Measurements from ENCODE around the gene FAHD2B.
"Not testable (repeated sequence)": the region's sequence is repeated elsewhere in the genome, so short reads cannot be mapped to it uniquely, and the experiment has no call there.

FAHD2B gene, protein sequence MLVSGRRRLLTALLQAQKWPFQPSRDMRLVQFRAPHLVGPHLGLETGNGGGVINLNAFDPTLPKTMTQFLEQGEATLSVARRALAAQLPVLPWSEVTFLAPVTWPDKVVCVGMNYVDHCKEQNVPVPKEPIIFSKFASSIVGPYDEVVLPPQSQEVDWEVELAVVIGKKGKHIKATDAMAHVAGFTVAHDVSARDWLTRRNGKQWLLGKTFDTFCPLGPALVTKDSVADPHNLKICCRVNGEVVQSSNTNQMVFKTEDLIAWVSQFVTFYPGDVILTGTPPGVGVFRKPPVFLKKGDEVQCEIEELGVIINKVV

DNA sequence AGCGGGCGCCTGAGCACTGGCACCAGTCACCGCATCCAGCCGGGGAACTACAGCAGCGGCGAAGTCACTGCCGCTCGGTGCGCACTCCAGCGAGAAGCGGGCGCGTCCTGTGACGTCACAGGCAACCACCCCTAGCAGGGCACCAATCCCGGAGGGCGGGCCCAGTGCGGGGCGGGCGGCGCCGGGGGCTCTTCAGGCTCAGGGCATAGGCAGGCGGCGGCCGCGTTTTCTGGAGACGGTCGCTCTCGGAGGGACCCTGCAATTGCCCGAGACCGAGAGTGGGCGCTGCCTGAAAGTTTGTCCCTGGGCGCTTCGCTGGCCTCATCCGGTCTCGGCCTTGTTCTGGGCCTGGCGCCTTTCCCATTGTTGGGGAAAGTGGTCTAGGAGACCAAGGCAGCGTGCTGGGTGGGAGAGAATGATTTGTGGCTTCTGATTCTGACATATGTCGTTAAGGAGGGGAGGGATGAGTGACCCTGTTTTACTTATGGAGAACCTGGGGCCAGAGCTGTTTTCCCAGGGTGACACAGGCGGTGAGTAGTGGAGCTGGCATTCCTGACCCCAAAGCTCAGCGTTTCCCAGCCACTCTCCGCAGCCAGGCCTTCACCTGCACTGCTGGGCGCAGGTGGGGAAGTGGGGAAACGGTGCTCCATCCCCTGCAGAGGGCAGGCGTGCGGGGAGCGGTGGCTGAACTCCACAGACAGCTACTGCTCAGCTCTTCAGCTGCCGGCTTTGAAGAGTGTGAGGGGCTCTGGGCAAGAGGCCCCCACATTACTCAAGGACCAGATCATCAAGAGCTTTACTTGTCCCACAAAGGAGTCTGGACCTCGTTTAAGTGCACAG, at the start of gene FAHD2B:
TSS of gene FAHD2B (minus strand) at position 111 of the 840 bp plus-strand sequence. CDS start 3,176 bp downstream, outside the sequence.
- H3K27ac ChIP-seq (ENCODE audit: low read length); H3K9me3 ChIP-seq (ENCODE audit: control insufficient read depth in 1 of 2, low read length in 2 of 2); H3K4me1 ChIP-seq (ENCODE audit: control insufficient read depth in 1 of 2, insufficient read depth in 2 of 2, low read length in 2 of 2); H3K4me3 ChIP-seq (ENCODE audit: low read depth in 1 of 2, low read length in 2 of 2); H3K36me3 ChIP-seq (ENCODE audit: control insufficient read depth in 1 of 2, insufficient read depth in 2 of 2, low read length in 2 of 2); H3K27me3 ChIP-seq (ENCODE audit: low read depth, low read length): not testable (repeated sequence)

DNA sequence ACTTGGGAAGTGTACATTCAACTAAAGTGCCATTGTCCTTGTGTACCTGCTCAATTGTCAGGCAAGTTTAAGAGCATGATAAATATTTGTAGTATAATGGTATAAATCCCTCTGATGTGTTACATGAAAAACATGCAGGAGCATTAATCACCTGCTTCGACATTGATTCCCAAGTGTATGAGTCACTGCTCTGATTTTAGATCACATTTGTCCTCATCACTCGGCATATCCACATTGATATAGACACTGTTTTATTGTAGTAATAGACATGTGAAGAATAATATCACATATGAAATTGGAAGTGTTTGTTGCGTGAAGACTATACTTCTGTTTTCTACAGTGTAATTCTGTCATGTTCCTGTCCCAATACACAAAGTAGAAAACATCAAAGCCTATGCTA, 49.3 kb upstream of the FAHD2B start:
- H3K36me3 ChIP-seq (ENCODE audit: control insufficient read depth in 1 of 2, insufficient read depth in 2 of 2, low read length in 2 of 2); H3K27me3 ChIP-seq (ENCODE audit: low read depth, low read length); H3K4me3 ChIP-seq (ENCODE audit: low read depth in 1 of 2, low read length in 2 of 2); H3K27ac ChIP-seq (ENCODE audit: low read length); H3K4me1 ChIP-seq (ENCODE audit: control insufficient read depth in 1 of 2, insufficient read depth in 2 of 2, low read length in 2 of 2); H3K9me3 ChIP-seq (ENCODE audit: control insufficient read depth in 1 of 2, low read length in 2 of 2): not testable (repeated sequence)

DNA sequence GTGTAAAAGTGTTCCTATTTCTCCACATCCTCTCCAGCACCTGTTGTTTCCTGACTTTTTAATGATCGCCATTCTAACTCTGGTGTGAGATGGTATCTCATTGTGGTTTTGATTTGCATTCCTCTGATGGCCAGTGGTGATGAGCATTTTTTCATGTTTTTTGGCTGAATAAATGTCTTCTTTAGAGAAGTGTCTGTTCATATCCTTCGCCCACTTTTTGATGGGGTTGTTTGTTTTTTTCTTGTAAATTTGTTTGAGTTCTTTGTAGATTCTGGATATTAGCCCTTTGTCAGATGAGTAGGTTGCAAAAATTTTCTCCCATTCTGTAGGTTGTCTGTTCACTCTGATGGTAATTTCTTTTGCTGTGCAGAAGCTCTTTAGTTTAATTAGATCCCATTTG, 34.4 kb upstream of the FAHD2B start:
- H3K27me3 ChIP-seq (ENCODE audit: low read depth, low read length); H3K36me3 ChIP-seq (ENCODE audit: control insufficient read depth in 1 of 2, insufficient read depth in 2 of 2, low read length in 2 of 2); H3K4me1 ChIP-seq (ENCODE audit: control insufficient read depth in 1 of 2, insufficient read depth in 2 of 2, low read length in 2 of 2); H3K4me3 ChIP-seq (ENCODE audit: low read depth in 1 of 2, low read length in 2 of 2); H3K9me3 ChIP-seq (ENCODE audit: control insufficient read depth in 1 of 2, low read length in 2 of 2); H3K27ac ChIP-seq (ENCODE audit: low read length): not testable (repeated sequence)

DNA sequence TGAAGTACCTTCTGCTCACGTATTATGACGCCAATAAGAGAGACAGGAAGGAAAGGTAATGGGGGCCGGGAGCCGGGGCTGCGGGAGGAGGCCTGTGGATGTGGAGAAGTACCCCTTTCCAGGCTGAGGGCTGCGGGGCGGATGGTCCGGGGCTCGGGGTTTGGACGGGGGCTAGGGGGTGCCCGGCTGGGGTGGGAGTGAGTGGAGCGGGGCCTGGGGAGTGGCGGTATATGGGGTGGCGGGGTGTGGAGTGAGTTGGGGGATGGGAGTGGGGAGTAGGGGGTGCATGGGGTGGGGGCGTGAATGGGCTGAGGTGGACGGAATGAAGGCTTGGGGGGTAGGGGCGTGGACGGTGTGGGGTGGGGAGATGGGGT, 19.2 kb upstream of the FAHD2B start:
- H3K27me3 ChIP-seq (ENCODE audit: low read depth, low read length); H3K9me3 ChIP-seq (ENCODE audit: control insufficient read depth in 1 of 2, low read length in 2 of 2); H3K36me3 ChIP-seq (ENCODE audit: control insufficient read depth in 1 of 2, insufficient read depth in 2 of 2, low read length in 2 of 2); H3K4me1 ChIP-seq (ENCODE audit: control insufficient read depth in 1 of 2, insufficient read depth in 2 of 2, low read length in 2 of 2): not testable (repeated sequence)
- Histone ChIP-seq H3K4me3 (ENCODE audit: low read depth in 1 of 2, low read length in 2 of 2) (peak overlapping the region; percentile 56 to 75), H3K27ac (ENCODE audit: low read length) (peak overlapping the region; percentile 39)

DNA sequence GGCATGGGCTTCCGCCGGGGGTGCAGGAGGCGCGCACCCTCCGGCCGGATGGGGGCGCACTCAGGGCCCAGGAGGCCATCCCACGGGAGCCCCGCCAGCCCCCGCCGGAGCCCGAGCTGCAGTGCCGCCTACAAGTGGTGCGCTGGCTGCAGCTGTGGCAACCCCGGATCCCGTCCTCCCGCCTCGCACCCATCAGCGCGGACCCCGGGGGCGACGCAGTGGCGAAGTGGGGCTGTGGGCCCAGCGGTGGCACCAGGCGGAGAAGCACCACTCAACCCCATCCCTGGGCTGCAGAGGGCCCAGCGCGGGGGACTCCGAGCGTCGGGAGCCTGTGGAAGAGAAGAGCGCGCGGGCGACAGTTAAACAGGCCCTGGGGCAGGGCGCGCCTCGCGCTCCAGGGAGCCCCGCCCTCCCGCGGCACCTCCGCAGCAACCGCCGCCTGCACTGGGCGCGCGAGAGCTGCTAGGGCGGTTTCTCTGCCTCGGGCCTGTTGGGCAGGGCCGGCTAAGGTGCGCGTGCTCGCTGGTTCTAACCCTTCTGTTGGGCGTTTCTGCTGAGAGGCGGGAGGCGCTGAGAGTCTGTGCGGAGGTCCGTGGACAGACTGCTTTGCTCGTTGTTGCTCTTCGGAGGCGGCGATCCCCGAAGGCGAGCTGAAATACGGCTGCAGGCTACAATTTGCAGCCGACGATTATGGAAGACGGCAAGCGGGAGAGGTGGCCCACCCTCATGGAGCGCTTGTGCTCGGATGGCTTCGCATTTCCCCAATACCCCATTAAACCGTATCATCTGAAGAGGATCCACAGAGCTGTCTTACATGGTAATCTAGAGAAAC, 18.6 kb upstream of the FAHD2B start, which contains the start of gene ANKRD36:
TSS of gene ANKRD36 (plus strand) at position 104 of the 832 bp plus-strand sequence. CDS start at position 691, 587 bp downstream.
- Histone ChIP-seq H3K27ac (ENCODE audit: low read length) (peak within 1 kb of the TSS; percentile 39), H3K4me3 (ENCODE audit: low read depth in 1 of 2, low read length in 2 of 2) (peak within 1 kb of the TSS; percentile 56 to 75)
- H3K4me1 ChIP-seq (ENCODE audit: control insufficient read depth in 1 of 2, insufficient read depth in 2 of 2, low read length in 2 of 2); H3K36me3 ChIP-seq (ENCODE audit: control insufficient read depth in 1 of 2, insufficient read depth in 2 of 2, low read length in 2 of 2); H3K9me3 ChIP-seq (ENCODE audit: control insufficient read depth in 1 of 2, low read length in 2 of 2); H3K27me3 ChIP-seq (ENCODE audit: low read depth, low read length): not testable (repeated sequence)

DNA sequence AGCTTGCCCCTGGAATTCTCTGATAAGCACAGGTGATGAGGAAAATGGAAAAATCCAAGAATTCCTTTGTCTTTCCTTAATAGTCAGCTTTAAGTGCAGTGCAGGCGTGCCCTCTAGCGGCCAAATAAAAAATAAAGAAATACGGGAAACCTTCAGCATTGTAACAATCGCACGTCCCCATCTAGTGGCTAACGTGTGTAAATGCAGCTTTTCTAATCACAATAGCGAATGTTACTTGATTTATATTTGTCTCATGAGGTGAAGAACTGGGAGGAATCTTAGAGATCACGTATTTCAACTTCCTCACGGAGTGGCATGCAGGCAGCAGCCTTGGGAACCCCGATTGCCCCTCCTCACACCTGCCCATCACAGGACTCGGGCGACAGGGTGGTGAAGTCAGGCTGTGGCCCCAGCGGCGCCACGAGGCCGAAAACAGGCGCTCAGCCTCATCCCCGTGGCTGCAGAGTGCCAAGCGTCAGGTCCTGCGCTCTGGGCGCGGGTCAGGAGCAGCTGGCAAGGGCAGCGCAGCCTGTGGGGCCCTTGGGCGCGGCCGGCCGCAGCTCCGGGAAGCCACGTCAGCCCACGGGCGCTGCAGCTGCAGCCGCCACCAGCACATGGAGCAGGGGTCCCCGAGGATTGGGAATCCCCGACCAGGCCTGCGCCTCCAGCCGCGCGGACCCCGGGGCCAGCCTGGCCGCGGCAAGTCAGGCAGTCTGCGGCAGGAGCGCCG, 17.8 kb upstream of the FAHD2B start:
- H3K27me3 ChIP-seq (ENCODE audit: low read depth, low read length); H3K9me3 ChIP-seq (ENCODE audit: control insufficient read depth in 1 of 2, low read length in 2 of 2); H3K36me3 ChIP-seq (ENCODE audit: control insufficient read depth in 1 of 2, insufficient read depth in 2 of 2, low read length in 2 of 2); H3K27ac ChIP-seq (ENCODE audit: low read length); H3K4me1 ChIP-seq (ENCODE audit: control insufficient read depth in 1 of 2, insufficient read depth in 2 of 2, low read length in 2 of 2): not testable (repeated sequence)
- peak overlapping the region; percentile 46 to 75 for H3K4me3 ChIP-seq (ENCODE audit: low read depth in 1 of 2, low read length in 2 of 2)

DNA sequence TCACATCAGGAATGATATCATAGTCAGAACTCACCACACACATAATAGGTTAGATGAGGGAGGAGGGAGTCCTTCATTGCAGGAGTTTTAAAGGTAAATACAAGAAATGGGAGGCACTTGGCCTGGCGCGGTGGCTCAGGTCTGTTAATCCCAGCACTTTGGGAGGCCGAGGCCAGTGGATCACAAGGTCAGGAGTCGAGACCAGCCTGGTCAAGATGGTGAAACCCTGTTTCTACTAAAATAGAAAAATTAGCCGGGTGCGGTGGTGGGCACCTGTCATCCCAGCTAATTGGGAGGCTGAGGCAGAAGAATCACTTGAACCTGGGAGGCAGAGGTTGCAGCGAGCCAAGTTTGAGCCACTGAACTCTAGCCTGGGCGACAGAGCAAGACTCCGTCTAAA, 16.6 kb upstream of the FAHD2B start:
- H3K36me3 ChIP-seq (ENCODE audit: control insufficient read depth in 1 of 2, insufficient read depth in 2 of 2, low read length in 2 of 2); H3K4me3 ChIP-seq (ENCODE audit: low read depth in 1 of 2, low read length in 2 of 2); H3K27ac ChIP-seq (ENCODE audit: low read length); H3K9me3 ChIP-seq (ENCODE audit: control insufficient read depth in 1 of 2, low read length in 2 of 2); H3K4me1 ChIP-seq (ENCODE audit: control insufficient read depth in 1 of 2, insufficient read depth in 2 of 2, low read length in 2 of 2); H3K27me3 ChIP-seq (ENCODE audit: low read depth, low read length): not testable (repeated sequence)

DNA sequence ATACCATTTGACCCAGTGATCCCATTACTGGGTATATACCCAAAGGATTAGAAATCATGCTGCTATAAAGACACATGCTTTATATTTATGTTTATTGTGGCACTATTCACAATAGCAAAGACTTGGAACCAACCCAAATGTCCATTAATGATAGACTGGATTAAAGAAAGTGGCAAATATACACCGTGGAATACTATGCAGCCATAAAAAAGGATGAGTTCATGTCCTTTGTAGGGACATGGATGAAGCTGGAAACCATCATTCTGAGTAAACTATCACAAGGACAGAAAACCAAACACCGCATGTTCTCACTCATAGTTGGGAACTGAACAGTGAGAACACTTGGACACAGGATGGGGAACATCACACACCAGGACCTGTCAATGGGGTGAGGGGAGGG, 12.2 kb upstream of the FAHD2B start:
- H3K27me3 ChIP-seq (ENCODE audit: low read depth, low read length); H3K4me3 ChIP-seq (ENCODE audit: low read depth in 1 of 2, low read length in 2 of 2); H3K36me3 ChIP-seq (ENCODE audit: control insufficient read depth in 1 of 2, insufficient read depth in 2 of 2, low read length in 2 of 2); H3K27ac ChIP-seq (ENCODE audit: low read length); H3K4me1 ChIP-seq (ENCODE audit: control insufficient read depth in 1 of 2, insufficient read depth in 2 of 2, low read length in 2 of 2); H3K9me3 ChIP-seq (ENCODE audit: control insufficient read depth in 1 of 2, low read length in 2 of 2): not testable (repeated sequence)

DNA sequence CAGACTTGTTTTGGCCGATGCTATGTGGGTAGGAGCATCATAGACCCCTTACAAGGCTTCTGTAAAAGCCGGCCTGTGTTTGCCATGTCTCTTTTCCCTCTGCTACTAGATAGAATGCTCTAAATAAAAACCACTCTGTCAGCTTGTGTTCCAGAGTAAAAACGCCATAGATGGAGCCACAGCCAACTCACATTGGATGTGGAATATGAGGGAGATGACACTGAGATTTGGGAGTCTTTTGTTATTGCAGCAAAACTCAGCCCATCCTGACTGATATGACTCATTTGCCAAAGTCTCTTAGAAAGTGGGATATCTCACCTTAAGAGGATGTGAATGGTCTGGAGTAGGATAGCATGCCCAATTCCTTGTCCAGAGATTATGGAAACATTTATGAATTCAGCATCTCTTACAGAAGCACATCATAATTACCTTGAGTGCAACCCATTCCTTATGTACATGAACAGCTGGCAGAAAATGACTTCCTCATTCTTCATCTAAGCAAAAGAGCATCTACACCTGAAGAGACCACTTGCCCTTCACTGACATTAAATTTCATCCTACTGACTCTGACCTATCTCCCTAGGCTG, 4.2 kb upstream of the FAHD2B start:
- not testable (repeated sequence) for H3K36me3 ChIP-seq (ENCODE audit: control insufficient read depth in 1 of 2, insufficient read depth in 2 of 2, low read length in 2 of 2); H3K27ac ChIP-seq (ENCODE audit: low read length); H3K27me3 ChIP-seq (ENCODE audit: low read depth, low read length); H3K4me1 ChIP-seq (ENCODE audit: control insufficient read depth in 1 of 2, insufficient read depth in 2 of 2, low read length in 2 of 2); H3K9me3 ChIP-seq (ENCODE audit: control insufficient read depth in 1 of 2, low read length in 2 of 2); H3K4me3 ChIP-seq (ENCODE audit: low read depth in 1 of 2, low read length in 2 of 2)

DNA sequence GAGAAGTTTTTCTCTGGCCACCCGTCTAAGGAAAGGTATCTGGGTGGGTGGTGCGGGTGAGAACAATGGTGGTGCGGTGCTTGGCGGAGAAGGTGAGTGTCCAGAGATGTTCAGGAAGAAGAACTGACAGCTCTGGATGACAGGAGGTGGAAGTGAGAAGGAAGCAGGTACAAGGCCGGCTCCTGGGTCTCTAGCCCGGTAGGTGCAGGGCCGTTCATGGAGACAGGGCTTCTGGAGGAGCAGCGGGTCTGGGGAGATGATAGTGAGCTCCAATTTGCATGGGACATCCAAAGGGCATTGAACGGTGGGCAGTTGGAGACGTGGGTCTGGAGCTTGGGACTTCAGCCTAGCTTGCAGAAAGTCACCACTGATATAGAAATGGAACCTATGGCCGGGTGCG, 979 bp upstream of the FAHD2B start:
- Histone ChIP-seq H3K4me3 (ENCODE audit: low read depth in 1 of 2, low read length in 2 of 2) (no peak overlapping the region), H3K36me3 (ENCODE audit: control insufficient read depth in 1 of 2, insufficient read depth in 2 of 2, low read length in 2 of 2) (no peaks in the 10 kb centered on the region), H3K9me3 (ENCODE audit: control insufficient read depth in 1 of 2, low read length in 2 of 2) (no peaks in the 10 kb centered on the region), H3K27me3 (ENCODE audit: low read depth, low read length) (no peaks in the 10 kb centered on the region), H3K4me1 (ENCODE audit: control insufficient read depth in 1 of 2, insufficient read depth in 2 of 2, low read length in 2 of 2) (peaks cover 0 to 7% of the 10 kb centered on the region in 2 donors), H3K27ac (ENCODE audit: low read length) (no peak overlapping the region)
